Epithelial cell of proximal tubule (primary cell): ENCODE data around the gene EPHB2. TPM values are rescaled to one million over a fixed set of nuclear protein-coding genes. Genes with fewer than 3 reads are reported as not detected.
A peak's percentile ranks its signal among the peaks of the same experiment; 100 is the strongest.

Experiments
- DNase-seq: peaks from one replicate; pipeline ENCODE4 v3.0.0-alpha.2; 2011; ENCODE audit warnings: low read depth
- H3K4me3 ChIP-seq: 2 replicates; pipeline ENCODE4 v1.5.1; 2011; ENCODE audit warnings: low read depth, mild to moderate bottlenecking, low read length
- CTCF ChIP-seq: conservative IDR thresholded peaks from 2 replicates; pipeline ENCODE4 v1.5.1; 2012; ENCODE audit warnings: low read depth, mild to moderate bottlenecking, low read length
- total RNA-seq: library from RNA; depleted of rRNA; stranded (reverse); fragments of >200 nt; gene quantifications from 2 replicates; pipeline ENCODE4 v1.2.3, GENCODE V29; 2015

Gene EPHB2
- total RNA-seq, 1 donor from 2014 or later, result 47.8 TPM

GRCh38 chr1:22786101-22786500, 75.5 kb downstream of the EPHB2 start:
- H3K4me3 ChIP-seq, result no peak overlapping the region
- no peak for TF ChIP-seq CTCF
- DNase-seq, result no peak

GRCh38 chr1:22786719-22787489, 76.3 kb downstream of the EPHB2 start:
- no peak overlapping the region for H3K4me3 ChIP-seq
- no peak for DNase-seq
- TF ChIP-seq CTCF, result no peak

GRCh38 chr1:22787636-22788035, 77.0 kb downstream of the EPHB2 start:
- DNase-seq, result no peak
- TF ChIP-seq CTCF, result no peak
- H3K4me3 ChIP-seq, result no peak overlapping the region

GRCh38 chr1:22788254-22788661, 77.6 kb downstream of the EPHB2 start:
- H3K4me3 ChIP-seq, result no peak overlapping the region
- no peak for TF ChIP-seq CTCF
- DNase-seq, result no peak

- no peak for TF ChIP-seq CTCF
- peak; percentile 29 for DNase-seq
- no peak overlapping the region for H3K4me3 ChIP-seq
These were observed 78.8 kb downstream of the EPHB2 start for GRCh38 chr1:22789356-22789994.

- TF ChIP-seq CTCF, result no peak
- no peak for DNase-seq
- no peak overlapping the region for H3K4me3 ChIP-seq
These were observed 79.8 kb downstream of the EPHB2 start for GRCh38 chr1:22790232-22791008.
